Raji (cell line): ENCODE data around the gene HOXC11.

Experiments
- POLR2A ChIP-seq: IDR thresholded peaks from 2 replicates; pipeline ENCODE4 v1.6.1; 2011; ENCODE audit warnings: low read depth, low read length, control low read depth; ENCODE audit not compliant: insufficient read depth

Gene HOXC11

DNA sequence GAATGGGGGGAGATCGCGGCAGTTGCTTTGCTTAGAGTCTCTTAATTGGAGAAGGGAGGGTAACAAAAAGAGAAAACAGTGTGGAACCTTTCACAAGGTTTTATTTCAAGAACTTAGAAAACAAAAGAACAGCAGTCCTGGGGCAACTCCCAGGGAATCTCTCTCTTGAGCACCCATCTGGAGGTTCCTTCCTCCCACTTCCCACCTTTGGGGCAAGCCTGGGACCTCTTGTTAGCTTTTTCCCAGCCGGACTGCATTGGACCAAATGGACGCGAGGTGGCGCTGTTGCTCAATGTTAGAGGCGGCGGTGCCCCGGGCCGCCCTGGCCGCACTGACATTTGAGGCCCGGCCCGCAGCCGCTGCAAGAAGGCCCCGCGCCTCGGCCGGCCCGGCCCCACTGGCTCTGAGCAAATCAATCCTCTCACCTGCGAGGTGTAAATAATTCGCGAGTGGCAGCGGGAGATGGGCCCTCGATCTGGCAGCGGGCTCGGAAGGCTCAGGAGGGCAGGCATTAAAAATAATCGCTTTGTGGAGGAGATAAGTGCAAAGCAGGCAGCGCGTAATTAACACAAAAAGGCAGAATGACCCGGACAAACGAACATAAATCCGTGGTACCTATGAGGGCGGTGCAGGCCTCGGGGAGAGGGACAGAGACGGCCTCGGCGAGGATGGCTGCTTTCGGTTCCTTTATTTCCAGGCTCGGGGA, 33.1 kb downstream of the HOXC11 start:
- TF ChIP-seq POLR2A = no peak

DNA sequence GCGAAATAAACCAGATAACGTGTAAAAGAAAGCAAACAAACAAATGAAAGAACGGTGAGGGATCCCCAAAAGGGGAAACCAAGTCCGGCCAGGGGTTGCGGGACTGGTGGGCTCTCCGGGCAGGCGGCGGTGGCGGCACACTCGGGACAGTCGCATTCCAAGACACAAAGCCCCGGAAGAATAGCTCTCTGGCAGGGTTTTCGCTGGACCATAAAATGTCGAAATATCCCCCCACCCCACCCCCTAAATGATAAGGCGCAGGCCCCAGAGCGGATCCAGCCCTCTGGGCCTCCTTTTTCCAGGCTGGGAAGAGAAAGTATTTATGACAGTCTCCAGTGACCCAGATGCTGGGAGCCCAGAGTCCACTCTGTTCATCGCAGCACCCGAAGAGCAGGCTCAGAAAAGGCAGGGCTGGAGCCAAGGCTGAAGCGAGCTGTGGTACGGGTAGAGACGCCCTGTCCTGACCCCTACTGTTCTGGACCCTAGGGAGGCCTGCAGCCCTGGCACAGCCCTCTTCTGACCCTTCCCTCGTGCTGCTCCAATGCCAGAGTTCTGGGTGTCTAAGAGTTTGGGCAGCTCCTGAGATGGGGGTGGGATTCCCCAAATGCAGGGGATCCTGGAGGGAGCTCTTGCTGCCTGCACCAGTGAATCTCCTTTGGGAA, 33.8 kb downstream of the HOXC11 start:
- TF ChIP-seq POLR2A = no peak

DNA sequence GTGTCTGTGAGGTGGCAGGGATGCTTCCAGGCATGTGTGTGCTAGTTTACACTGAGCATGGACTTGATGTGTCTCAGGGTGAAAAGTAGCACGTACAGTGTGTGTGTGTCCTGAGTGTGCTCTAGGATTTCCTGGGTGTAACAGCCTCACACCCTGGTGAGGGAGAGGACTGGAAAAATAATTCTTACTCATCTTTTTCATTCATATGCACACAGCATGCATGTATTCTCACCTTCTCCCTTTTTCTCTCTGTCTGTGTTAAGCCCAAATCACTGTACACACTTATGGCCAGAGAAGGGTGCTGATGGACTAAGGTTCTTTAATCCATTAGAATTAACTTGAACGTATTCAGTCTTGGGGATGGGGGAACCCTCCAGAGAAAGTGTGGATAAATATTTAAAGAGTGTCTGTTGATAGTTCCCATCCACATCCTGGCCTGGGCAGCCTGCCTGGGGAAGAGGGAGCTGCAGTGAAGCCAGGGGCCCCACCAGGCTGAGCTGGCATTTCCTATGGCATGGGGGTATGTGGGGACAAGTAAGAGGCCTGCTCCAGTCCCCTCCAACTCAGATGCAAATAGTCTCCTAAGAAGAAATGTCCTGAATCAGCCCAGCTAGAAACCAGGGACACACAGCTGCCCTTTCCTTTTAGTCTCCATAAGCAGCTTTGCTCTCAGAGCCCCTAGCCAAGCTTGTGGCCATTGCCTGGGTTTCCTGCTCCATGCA, 34.8 kb downstream of the HOXC11 start:
- no peak for TF ChIP-seq POLR2A

DNA sequence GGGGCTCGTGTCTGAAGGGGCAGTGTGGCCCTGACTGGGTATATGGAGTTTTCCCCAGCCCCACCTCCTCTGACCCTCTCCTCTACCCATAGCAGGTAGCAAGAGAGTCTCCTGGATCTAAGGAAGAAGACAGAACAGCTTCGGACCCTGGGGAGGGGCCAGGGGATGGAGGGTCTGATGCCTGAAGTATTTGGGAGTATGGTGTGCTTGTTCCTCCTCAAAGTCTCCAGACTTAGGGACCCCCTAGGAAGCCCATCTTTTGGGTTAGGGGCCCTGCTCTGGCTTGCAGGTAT, 35.3 kb downstream of the HOXC11 start:
- TF ChIP-seq POLR2A = no peak

DNA sequence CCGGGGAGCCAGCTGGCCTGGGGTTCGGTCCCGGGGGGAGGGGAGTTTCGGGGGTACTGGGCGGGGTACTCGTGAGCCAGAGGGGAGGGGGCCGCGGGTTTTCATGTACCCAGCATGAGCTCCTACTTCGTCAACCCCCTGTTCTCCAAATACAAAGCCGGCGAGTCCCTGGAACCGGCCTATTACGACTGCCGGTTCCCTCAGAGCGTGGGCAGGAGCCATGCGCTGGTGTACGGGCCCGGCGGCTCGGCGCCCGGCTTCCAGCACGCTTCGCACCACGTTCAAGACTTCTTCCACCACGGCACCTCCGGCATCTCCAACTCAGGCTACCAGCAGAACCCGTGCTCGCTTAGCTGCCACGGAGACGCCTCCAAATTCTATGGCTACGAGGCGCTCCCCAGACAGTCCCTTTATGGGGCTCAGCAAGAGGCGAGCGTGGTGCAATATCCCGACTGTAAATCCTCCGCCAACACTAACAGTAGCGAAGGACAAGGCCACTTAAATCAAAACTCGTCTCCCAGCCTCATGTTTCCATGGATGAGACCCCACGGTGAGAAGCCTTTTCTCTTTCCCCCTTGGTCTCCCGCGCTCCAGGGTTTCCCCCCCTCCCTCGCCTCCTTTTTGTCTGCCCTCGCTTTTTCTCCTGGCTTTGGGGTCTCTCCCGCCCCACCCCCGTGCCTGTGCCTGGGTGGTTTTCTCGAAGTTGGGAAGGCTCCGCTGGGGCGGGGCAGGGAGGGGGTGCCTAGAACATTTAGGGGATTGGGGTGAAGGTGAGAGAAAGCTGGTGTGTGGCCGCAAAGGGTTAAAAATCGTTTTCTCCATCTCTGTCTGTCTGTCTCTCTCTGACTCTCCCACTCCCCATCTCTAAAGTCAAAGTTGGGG, 36.5 kb downstream of the HOXC11 start:
- no peak for TF ChIP-seq POLR2A

DNA sequence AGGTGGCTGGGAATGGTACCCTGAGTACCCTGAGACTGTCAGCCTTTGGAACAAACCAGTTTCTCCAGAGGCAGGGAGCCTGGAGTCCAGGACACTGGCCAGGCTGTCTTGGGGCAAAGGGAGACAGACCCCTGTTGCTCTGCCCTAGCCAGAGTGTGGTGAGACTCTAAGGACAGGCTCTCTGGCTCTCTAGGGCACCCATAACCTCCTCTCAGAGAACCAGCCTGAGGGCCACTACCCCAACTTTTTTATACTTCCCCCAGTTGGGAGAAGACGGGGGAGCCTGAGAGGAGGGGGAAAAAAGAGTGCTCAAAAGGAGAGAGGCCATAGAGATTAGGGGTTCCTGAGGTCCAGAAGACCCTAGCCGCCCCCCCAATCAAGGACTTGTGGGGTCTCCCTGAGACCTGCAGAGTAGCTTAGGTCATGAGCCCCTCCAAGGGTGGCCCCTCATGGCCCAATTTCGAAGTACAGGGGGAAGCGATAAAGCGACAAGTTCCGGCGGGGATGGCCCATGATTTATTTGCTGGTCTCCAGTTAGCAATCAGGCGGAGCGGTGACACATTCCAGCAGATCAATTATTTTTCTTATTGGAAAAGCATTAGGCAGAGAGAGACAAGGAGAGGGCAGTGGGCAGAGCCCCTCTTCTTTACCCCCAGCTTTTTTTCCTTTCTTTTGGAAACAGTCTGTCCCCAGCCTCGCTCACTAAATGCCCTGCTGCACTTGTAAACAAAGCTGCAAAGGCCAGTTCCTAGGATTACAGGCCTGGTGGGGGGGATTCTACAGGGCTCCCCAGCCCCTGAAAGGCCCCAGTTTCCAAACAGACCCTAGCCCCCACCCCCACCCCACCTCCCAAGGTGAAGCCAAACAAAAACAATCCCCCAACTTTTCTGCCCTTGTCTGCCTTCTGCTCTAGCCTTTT, 37.4 kb downstream of the HOXC11 start:
- TF ChIP-seq POLR2A = no peak

DNA sequence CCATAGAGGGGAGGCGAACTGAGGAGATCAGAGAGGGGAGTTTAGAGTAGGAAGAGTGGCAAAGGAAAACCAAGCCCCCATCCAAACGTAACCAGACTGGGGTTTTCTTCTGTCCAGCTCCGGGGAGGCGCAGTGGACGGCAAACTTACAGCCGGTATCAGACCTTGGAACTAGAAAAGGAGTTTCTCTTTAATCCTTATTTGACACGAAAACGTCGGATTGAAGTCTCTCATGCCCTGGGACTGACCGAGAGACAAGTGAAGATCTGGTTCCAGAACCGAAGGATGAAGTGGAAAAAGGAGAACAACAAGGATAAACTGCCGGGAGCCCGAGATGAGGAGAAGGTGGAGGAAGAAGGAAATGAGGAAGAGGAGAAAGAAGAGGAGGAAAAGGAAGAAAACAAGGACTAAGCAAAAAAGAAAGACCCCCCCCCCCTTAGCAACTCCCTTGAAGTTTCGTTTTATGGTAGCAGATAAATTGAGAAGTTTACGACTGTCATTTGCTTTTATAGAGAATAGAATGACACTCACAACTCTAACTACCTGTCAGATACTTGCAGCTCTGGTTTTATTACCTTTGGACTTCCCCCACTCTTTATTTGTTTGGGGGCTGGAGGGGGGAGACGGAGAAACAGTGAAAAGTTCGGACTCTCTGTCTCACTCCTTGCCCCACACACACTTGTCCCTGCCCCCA, 38.2 kb downstream of the HOXC11 start:
- no peak for TF ChIP-seq POLR2A

DNA sequence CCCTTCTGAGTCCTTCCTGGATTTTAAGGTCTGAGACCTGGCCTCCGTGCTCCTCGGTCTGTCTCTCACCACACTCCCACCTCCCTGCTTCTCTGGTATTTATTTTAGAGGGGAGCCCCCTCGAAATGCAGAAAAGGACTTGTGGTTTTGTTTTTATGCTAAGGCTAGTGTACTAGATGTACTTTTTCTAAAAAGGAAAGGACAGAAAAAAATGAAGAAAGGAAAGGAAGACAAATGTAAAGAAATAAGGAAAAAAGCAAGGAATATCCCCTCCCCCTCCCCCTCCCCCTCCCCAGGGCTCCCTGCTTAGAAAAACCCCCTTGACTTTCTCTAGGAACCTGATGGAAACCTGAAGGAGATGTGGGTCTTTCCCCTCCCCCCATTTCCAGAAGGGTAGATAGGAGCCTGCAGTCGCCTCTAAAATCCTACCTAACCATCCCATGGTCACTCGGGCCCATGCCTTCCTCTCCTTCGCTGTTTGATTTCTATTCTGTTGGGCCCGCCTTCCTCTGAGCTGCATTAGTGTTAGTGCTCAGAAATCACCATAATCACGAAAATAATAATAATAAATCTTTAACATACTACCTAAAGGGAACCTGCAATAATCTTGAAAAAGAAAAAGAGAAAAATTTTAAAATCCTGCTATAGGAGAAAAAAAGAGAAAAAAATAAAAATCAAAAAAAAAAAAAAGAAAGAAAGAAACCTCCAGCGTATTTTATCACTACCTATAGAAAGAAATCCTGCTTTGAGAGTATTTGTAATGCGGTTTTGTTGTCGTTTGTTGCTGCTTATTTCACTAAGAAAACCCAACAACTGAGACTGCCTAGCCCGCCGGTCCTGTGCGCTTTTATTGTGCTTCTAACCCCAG, 39.0 kb downstream of the HOXC11 start:
- TF ChIP-seq POLR2A = no peak

DNA sequence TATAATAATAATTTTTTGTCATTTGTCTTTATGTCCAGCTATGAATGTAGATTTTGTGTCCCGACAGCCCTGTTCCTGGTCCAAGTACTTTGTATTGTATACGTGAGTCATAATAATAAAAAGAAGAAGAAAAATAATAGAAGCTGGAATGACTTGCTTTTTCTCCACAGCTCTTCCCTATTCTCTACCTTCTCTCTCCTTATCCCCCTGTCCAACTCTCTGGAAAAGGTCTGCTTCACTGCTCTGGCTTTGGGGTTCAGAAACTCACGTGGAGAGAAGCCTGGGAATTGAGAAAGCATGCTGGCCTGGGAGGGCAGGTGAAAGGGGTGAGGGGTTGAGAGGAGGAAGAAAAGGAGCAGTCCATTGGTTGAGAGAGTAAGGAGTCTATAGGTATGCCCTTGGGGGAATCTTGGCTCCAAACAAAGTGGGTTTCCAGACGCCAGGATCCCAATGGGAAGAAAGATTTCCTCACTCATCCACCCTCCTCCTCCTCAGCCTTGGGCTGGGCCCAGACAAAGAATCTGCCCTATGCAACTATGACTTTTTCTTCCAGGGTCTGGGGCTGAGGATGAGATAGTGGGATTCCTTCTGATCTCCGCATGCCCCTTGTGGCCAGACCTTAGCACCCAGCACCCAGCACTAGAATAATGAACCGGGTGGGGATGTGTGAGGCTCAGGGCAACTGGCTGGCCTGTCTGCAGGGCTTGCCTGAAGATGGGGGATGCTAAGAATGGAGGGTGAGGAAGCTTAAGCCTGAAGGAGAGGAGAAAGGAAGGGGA, 39.9 kb downstream of the HOXC11 start:
- TF ChIP-seq POLR2A = no peak

DNA sequence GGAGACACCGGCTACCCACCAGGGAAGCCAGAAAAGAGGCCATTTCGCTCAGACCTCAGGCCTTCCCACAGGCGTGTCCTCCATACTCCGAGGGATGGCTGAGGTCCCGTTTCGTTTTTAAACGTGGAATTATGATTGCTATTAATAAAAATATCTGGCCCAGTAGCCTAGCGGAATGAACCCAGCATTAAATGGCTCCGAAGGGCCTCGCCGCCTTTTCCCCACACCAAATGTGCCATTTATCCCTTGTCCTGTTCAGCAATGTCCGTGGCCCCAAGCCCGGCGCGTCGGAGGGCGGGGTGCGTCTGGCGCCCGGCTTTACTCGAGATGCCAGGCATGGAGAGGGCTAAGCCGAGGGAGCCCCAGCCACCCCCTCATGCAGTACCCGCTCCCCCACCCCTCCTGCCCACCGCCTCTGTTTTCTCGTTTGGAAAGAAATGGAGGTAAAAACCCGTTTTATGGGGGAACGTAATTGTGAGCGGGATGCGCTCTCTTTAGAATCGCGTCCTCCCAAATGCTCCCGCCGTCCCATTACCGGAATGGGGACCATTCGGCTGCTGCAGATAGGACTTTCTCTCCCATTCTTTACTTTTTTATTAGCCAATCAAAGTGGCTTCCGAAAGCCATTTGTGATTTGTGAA, 41.6 kb downstream of the HOXC11 start:
- TF ChIP-seq POLR2A = no peak

DNA sequence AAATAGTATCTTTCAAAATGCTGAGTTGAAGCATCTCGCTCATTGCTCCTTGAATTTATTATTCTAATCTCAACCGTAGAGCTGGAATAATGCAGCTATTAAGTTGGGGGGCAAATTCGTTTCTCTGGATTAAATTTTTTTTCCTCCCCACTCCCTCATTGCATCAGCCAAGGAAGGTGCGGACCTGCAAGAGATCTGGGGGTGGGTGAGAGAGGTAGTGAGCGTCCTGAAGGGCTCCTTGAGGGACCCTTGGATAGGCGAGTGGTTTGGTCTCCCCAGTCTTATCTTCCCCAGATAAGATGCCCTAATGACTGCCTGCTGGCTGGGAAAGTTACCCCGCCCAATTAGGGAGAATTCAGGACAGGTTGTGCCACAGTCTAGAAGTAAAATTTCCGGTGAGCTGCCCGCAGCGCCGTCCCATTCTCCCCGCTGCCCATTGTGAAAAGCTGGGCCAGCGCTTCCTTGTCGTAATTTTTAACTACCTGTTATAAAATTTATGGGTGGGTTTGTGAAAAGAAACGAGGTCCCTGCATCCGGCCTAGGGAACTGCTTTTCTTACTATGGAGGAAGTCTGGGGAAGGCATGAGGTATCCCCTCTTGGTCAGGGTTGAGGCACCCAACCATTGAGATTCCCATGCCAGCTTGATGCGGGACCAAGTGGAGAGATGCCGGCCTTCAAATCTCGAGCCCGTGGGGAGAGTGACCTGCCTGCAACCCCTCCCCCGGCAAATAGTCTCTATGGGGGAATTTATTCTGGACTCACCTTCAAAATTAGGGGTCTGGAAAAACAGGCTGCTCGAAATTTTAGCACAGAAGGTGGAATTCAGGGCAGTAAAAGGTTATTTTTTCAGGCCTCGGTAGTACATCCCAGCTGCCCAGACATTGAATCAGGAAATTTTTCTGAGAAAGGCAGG, 42.3 kb downstream of the HOXC11 start:
- TF ChIP-seq POLR2A = no peak
